ENCODE measurements around the gene MRPS26. TPM values are rescaled to one million over a fixed set of nuclear protein-coding genes. Genes with fewer than 3 reads are reported as not detected.
A peak's percentile ranks its signal among the peaks of the same experiment; 100 is the strongest.

The MRPS26 gene
- total and polyA plus RNA-seq, 2 of the 13 experiments (the other 11 are each of a cell fraction or from before 2014, with no cell fraction given) = 89.8 to 187 TPM

DNA sequence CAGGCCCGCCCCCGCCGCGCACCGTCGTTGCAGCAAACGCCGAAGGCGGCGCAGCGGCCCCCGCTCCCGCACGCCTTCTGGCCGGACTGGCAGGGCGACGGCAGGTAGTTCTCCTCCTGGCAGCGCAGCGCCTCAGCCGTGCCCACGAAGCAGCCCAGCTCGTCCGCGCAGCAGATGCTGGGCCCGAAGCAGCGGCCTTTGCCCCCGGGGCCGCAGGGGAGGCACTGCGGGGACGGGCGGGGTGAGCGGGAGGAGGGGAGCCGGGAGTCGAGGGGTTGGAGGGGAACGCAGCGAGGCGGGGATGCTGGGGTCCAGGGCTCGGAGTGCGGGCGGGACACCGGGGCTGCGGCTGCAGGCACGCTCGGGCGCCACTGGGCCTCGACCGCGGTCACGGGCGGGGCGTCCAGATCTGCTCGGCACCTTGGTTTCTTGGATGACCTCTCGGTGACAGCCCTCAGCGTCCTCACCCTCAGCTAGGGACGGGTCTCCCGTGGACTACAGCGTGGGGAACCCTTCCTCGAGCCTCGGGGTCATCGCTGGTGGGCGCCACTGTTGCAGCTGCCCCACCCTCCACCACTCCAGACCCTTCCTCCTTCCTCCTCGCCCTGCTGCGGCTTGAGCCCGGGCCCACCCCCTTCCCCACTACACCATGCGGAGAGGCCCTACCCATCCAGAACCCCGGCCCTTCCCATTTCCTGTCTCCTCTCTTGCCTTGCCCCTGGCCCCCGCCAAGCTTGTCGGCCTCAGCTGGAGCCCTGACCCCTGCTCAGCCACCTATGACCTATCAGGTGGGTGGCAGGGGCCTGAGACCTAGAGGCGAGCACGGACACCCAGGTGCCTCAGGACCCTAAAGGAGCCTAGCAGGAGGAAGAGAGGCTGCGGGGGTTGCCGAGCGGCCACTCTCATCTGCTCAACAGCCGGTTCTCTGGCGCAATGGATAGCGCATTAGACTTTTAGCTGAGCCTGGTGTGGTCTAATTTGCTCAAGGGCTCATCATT, 37.4 kb downstream of the MRPS26 start (continued):
- TF ChIP-seq, protein P1, sequence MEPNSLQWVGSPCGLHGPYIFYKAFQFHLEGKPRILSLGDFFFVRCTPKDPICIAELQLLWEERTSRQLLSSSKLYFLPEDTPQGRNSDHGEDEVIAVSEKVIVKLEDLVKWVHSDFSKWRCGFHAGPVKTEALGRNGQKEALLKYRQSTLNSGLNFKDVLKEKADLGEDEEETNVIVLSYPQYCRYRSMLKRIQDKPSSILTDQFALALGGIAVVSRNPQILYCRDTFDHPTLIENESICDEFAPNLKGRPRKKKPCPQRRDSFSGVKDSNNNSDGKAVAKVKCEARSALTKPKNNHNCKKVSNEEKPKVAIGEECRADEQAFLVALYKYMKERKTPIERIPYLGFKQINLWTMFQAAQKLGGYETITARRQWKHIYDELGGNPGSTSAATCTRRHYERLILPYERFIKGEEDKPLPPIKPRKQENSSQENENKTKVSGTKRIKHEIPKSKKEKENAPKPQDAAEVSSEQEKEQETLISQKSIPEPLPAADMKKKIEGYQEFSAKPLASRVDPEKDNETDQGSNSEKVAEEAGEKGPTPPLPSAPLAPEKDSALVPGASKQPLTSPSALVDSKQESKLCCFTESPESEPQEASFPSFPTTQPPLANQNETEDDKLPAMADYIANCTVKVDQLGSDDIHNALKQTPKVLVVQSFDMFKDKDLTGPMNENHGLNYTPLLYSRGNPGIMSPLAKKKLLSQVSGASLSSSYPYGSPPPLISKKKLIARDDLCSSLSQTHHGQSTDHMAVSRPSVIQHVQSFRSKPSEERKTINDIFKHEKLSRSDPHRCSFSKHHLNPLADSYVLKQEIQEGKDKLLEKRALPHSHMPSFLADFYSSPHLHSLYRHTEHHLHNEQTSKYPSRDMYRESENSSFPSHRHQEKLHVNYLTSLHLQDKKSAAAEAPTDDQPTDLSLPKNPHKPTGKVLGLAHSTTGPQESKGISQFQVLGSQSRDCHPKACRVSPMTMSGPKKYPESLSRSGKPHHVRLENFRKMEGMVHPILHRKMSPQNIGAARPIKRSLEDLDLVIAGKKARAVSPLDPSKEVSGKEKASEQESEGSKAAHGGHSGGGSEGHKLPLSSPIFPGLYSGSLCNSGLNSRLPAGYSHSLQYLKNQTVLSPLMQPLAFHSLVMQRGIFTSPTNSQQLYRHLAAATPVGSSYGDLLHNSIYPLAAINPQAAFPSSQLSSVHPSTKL (CRISPR knock-in tag; IDR thresholded peaks at IDR 0.05) = no peak
- TF ChIP-seq SIX1 (CRISPR knock-in tag; IDR thresholded peaks at IDR 0.05; ENCODE audit: borderline replicate concordance) = no peak
- TF ChIP-seq, protein P2, sequence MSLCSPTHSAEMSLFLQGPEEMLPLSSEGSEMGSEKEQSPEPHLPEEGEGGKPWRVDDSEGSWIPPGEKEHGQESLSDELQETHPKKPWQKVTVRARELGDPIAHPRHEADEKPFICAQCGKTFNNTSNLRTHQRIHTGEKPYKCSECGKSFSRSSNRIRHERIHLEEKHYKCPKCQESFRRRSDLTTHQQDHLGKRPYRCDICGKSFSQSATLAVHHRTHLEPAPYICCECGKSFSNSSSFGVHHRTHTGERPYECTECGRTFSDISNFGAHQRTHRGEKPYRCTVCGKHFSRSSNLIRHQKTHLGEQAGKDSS (CRISPR knock-in tag; IDR thresholded peaks at IDR 0.05; ENCODE audit: borderline replicate concordance, low read depth) = 0 out of 2 replicates have a peak, but pooled peaks have one; percentile 15
- TF ChIP-seq ZNF589 (CRISPR knock-in tag; conservative IDR thresholded peaks at IDR 0.05) = 0 out of 2 replicates have a peak, but pooled peaks have one; percentile 51
- TF ChIP-seq ZNF337 (CRISPR knock-in tag; IDR thresholded peaks at IDR 0.05; ENCODE audit: borderline replicate concordance, low read depth) = no peak
- TF ChIP-seq, protein P3, sequence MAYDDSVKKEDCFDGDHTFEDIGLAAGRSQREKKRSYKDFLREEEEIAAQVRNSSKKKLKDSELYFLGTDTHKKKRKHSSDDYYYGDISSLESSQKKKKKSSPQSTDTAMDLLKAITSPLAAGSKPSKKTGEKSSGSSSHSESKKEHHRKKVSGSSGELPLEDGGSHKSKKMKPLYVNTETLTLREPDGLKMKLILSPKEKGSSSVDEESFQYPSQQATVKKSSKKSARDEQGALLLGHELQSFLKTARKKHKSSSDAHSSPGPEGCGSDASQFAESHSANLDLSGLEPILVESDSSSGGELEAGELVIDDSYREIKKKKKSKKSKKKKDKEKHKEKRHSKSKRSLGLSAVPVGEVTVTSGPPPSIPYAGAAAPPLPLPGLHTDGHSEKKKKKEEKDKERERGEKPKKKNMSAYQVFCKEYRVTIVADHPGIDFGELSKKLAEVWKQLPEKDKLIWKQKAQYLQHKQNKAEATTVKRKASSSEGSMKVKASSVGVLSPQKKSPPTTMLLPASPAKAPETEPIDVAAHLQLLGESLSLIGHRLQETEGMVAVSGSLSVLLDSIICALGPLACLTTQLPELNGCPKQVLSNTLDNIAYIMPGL (CRISPR knock-in tag; IDR thresholded peaks at IDR 0.05; ENCODE audit: borderline replicate concordance in 1 of 2, low read depth in 1 of 2) = 0 out of 4 replicates have a peak, but pooled peaks of 1 of the 2 experiments have one; percentile 12
- no peak for TF ChIP-seq SMYD3 (CRISPR knock-in tag; IDR thresholded peaks at IDR 0.05)
- TF ChIP-seq ZNF292 (CRISPR knock-in tag; IDR thresholded peaks at IDR 0.05; ENCODE audit: borderline replicate concordance, low read depth) = no peak
- peak; percentile 20; the same call in 1 of the 2 replicates for TF ChIP-seq SALL1 (CRISPR knock-in tag; IDR thresholded peaks at IDR 0.05)
- no peak for TF ChIP-seq ZNF17 (CRISPR knock-in tag; IDR thresholded peaks at IDR 0.05)
- TF ChIP-seq ETV5 (CRISPR knock-in tag; IDR thresholded peaks at IDR 0.05; ENCODE audit: borderline replicate concordance) = no peak
- TF ChIP-seq, protein P4, sequence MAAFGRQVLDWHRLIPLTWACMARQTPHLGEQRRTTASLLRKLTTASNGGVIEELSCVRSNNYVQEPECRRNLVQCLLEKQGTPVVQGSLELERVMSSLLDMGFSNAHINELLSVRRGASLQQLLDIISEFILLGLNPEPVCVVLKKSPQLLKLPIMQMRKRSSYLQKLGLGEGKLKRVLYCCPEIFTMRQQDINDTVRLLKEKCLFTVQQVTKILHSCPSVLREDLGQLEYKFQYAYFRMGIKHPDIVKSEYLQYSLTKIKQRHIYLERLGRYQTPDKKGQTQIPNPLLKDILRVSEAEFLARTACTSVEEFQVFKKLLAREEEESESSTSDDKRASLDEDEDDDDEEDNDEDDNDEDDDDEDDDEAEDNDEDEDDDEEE (CRISPR knock-in tag; IDR thresholded peaks at IDR 0.05) = no peak
- TF ChIP-seq, protein P5, sequence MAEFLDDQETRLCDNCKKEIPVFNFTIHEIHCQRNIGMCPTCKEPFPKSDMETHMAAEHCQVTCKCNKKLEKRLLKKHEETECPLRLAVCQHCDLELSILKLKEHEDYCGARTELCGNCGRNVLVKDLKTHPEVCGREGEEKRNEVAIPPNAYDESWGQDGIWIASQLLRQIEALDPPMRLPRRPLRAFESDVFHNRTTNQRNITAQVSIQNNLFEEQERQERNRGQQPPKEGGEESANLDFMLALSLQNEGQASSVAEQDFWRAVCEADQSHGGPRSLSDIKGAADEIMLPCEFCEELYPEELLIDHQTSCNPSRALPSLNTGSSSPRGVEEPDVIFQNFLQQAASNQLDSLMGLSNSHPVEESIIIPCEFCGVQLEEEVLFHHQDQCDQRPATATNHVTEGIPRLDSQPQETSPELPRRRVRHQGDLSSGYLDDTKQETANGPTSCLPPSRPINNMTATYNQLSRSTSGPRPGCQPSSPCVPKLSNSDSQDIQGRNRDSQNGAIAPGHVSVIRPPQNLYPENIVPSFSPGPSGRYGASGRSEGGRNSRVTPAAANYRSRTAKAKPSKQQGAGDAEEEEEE (CRISPR knock-in tag; IDR thresholded peaks at IDR 0.05; ENCODE audit: borderline replicate concordance) = no peak
- TF ChIP-seq, protein P6, sequence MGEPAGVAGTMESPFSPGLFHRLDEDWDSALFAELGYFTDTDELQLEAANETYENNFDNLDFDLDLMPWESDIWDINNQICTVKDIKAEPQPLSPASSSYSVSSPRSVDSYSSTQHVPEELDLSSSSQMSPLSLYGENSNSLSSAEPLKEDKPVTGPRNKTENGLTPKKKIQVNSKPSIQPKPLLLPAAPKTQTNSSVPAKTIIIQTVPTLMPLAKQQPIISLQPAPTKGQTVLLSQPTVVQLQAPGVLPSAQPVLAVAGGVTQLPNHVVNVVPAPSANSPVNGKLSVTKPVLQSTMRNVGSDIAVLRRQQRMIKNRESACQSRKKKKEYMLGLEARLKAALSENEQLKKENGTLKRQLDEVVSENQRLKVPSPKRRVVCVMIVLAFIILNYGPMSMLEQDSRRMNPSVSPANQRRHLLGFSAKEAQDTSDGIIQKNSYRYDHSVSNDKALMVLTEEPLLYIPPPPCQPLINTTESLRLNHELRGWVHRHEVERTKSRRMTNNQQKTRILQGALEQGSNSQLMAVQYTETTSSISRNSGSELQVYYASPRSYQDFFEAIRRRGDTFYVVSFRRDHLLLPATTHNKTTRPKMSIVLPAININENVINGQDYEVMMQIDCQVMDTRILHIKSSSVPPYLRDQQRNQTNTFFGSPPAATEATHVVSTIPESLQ (CRISPR knock-in tag; conservative IDR thresholded peaks at IDR 0.05) = no peak
